ENCODE data around the gene BRD3.

Gene BRD3

DNA sequence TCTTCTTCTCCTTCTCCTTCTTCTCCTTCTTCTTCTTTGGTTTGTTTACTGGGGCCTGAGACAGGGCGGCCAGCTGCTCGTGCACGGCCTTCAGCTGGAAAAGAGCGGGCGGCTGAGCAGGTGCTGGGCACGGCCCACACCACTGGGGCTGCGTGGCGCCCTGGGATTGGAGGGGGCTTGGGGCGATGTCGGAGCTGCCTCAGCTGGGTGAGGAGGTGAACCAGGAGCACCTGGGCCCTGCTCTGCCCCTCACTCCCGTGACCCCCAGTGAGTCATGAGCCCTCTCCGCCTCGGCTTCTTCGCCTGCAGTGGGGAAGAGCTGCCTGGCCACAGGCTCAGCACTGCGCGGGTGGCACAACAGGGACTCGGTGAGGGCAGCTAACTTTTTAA lies 27.7 kb downstream of the BRD3 start:
- TF ChIP-seq EZH2phosphoT487 (IDR thresholded peaks at IDR 0.05; ENCODE audit: low read depth), result no peak
- TF ChIP-seq, protein P1, sequence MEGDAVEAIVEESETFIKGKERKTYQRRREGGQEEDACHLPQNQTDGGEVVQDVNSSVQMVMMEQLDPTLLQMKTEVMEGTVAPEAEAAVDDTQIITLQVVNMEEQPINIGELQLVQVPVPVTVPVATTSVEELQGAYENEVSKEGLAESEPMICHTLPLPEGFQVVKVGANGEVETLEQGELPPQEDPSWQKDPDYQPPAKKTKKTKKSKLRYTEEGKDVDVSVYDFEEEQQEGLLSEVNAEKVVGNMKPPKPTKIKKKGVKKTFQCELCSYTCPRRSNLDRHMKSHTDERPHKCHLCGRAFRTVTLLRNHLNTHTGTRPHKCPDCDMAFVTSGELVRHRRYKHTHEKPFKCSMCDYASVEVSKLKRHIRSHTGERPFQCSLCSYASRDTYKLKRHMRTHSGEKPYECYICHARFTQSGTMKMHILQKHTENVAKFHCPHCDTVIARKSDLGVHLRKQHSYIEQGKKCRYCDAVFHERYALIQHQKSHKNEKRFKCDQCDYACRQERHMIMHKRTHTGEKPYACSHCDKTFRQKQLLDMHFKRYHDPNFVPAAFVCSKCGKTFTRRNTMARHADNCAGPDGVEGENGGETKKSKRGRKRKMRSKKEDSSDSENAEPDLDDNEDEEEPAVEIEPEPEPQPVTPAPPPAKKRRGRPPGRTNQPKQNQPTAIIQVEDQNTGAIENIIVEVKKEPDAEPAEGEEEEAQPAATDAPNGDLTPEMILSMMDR (IDR thresholded peaks at IDR 0.05; ENCODE audit: low read depth, low read length), result no peak
- Histone ChIP-seq H4K20me1 (ENCODE audit: insufficient read depth, low read length) (no peaks in the 10 kb centered on the region), H3K79me2 (ENCODE audit: low read length) (no peaks in the 10 kb centered on the region), H3K4me3 (ENCODE audit: low read length) (no peak overlapping the region), H3K27me3 (ENCODE audit: low read depth, low read length) (no peaks in the 10 kb centered on the region), H3K9me3 (ENCODE audit: insufficient read depth, low read length) (no peaks in the 10 kb centered on the region), H3K27ac (ENCODE audit: low read length) (no peak overlapping the region), H3K9ac (ENCODE audit: low read length) (no peak overlapping the region), H3K4me1 (ENCODE audit: low read length) (no peaks in the 10 kb centered on the region), H3K36me3 (replicated peaks; ENCODE audit: low read depth, low read length) (peaks cover 20% of the 10 kb centered on the region), H2AFZ (ENCODE audit: low read depth, low read length) (no peak overlapping the region), H3K4me2 (ENCODE audit: low read length) (no peak overlapping the region)

DNA sequence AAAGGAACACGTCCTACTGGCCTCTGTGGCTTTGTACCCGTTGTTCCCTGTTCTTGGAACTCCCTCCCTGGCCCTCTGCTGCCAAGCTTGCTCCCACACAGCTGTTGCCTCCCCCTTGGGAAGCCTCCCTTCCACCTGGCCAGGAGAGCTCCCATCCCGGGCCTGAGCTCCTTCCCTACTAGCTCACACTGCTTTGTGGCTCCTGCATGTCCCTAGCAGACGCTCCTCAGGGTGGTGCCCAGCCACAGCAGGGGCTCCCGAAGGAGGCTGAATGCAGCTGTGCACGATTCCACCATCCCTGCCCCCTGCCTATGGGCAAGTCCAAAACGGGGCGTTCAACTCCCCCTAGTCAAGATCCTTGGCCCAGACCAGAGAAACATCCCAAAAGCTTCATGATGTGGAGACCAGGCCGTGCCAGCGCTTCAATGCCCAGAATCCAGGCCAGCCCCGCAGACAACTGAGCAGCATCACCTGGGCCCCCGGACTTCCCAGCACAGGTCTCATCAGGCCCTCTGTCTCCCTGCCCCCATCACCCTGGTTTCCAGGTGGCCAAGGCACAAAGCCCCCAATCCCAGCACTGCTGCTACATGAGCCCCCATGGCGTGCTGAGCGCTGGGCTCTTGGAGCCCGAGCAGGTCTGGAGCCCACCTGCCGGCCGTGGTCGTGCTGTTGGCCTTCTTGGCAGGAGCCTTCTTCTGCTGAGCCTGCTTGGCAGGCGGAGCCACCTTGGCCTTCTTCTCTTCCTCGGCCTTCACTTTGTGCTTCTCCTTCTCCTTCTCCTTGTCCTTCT lies 28.2 kb downstream of the BRD3 start:
- Histone ChIP-seq H3K27ac (ENCODE audit: low read length) (no peak overlapping the region), H3K4me1 (ENCODE audit: low read length) (no peaks in the 10 kb centered on the region), H3K27me3 (ENCODE audit: low read depth, low read length) (no peaks in the 10 kb centered on the region), H3K4me3 (ENCODE audit: low read length) (no peak overlapping the region), H3K4me2 (ENCODE audit: low read length) (no peak overlapping the region), H4K20me1 (ENCODE audit: insufficient read depth, low read length) (no peaks in the 10 kb centered on the region), H3K9me3 (ENCODE audit: insufficient read depth, low read length) (no peaks in the 10 kb centered on the region), H3K9ac (ENCODE audit: low read length) (no peak overlapping the region), H3K36me3 (replicated peaks; ENCODE audit: low read depth, low read length) (peaks cover 20% of the 10 kb centered on the region), H3K79me2 (ENCODE audit: low read length) (no peaks in the 10 kb centered on the region), H2AFZ (ENCODE audit: low read depth, low read length) (no peak overlapping the region)
- no peak for TF ChIP-seq EZH2phosphoT487 (IDR thresholded peaks at IDR 0.05; ENCODE audit: low read depth)
- TF ChIP-seq, protein P1 (IDR thresholded peaks at IDR 0.05; ENCODE audit: low read depth, low read length), result no peak

DNA sequence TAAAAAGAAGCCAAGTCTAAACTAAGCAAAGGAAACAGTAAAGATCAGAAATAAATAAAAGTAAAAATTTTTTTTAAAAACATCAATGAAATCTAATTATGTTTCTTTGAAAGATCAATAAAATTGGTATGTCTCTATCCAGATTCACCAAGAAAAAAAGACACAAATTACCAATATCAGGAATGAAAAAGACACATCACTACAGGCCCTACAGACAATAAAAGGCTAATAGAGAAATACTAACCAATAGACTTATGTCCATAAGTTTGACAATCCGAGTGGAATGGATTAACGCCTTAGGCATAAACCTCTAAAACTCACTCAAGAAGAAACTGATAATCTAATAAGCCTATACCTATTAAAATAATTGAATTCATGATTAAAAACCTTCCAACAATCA lies 30.2 kb downstream of the BRD3 start:
- no peaks in the 10 kb centered on the region for H3K9me3 ChIP-seq (ENCODE audit: insufficient read depth, low read length)
- no peak overlapping the region for H3K9ac ChIP-seq (ENCODE audit: low read length)
- H3K27ac ChIP-seq (ENCODE audit: low read length), result no peak overlapping the region
- H4K20me1 ChIP-seq (ENCODE audit: insufficient read depth, low read length), result no peaks in the 10 kb centered on the region
- no peaks in the 10 kb centered on the region for H3K4me1 ChIP-seq (ENCODE audit: low read length)
- H2AFZ ChIP-seq (ENCODE audit: low read depth, low read length), result no peak overlapping the region
- peaks cover 33% of the 10 kb centered on the region for H3K36me3 ChIP-seq (replicated peaks; ENCODE audit: low read depth, low read length)
- TF ChIP-seq, protein P1 (IDR thresholded peaks at IDR 0.05; ENCODE audit: low read depth, low read length), result no peak
- TF ChIP-seq EZH2phosphoT487 (IDR thresholded peaks at IDR 0.05; ENCODE audit: low read depth), result no peak
- H3K27me3 ChIP-seq (ENCODE audit: low read depth, low read length), result no peaks in the 10 kb centered on the region
- H3K4me3 ChIP-seq (ENCODE audit: low read length), result no peak overlapping the region
- H3K79me2 ChIP-seq (ENCODE audit: low read length), result no peaks in the 10 kb centered on the region
- H3K4me2 ChIP-seq (ENCODE audit: low read length), result no peak overlapping the region

DNA sequence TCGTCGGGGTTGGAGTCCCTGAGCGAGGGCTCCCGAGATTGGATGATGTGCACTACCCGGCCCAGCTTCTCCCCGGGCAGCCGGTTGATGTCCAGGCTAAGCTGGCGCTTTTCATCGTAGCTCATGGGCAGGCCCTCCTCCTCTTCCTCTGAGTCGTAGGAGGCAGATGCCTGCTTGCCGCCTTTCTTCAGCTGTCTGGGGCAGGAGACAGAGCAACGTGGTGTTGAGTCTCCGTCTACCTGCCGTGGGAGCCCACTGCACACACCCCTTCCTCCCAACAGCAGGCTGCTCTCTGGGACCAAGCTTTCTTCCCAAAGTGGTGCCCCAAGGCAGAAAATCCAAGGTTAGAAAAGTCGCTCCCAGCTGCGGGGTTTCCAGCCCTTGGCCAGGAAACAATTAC lies 31.7 kb downstream of the BRD3 start:
- Histone ChIP-seq H3K36me3 (replicated peaks; ENCODE audit: low read depth, low read length) (peaks cover 33% of the 10 kb centered on the region), H3K27me3 (ENCODE audit: low read depth, low read length) (no peaks in the 10 kb centered on the region), H3K9ac (ENCODE audit: low read length) (no peak overlapping the region), H3K79me2 (ENCODE audit: low read length) (no peaks in the 10 kb centered on the region), H3K4me3 (ENCODE audit: low read length) (no peak overlapping the region), H3K4me2 (ENCODE audit: low read length) (no peak overlapping the region), H3K9me3 (ENCODE audit: insufficient read depth, low read length) (no peaks in the 10 kb centered on the region), H2AFZ (ENCODE audit: low read depth, low read length) (no peak overlapping the region), H3K4me1 (ENCODE audit: low read length) (no peaks in the 10 kb centered on the region), H3K27ac (ENCODE audit: low read length) (no peak overlapping the region), H4K20me1 (ENCODE audit: insufficient read depth, low read length) (no peaks in the 10 kb centered on the region)
- TF ChIP-seq, protein P1 (IDR thresholded peaks at IDR 0.05; ENCODE audit: low read depth, low read length), result no peak
- no peak for TF ChIP-seq EZH2phosphoT487 (IDR thresholded peaks at IDR 0.05; ENCODE audit: low read depth)
